GM23338 (cell line): ENCODE measurements around the gene CARHSP1. TPM values are rescaled to one million over a fixed set of nuclear protein-coding genes. Genes with fewer than 3 reads are reported as not detected.

Source experiments
- ATAC-seq: fragments of 200-7000 bp; cut with Tn5 transposase; 3 replicates; pipeline ENCODE4 v1.9.1; 2020
- DNase-seq: peaks from one replicate; pipeline ENCODE4 v3.0.0-alpha.2; 2015; ENCODE audit warnings: low spot score
- H2AFZ ChIP-seq: fragments of 200-600 bp; sonication (generic); 2 replicates; pipeline ENCODE4 v1.8.0; 2016; ENCODE audit warnings: antibody characterized with exemption, mild to moderate bottlenecking, moderate library complexity
- H3F3A ChIP-seq: fragments of 200-600 bp; sonication (generic); replicated peaks from 2 replicates; pipeline ENCODE4 v1.8.0; 2017; ENCODE audit warnings: antibody characterized with exemption, mixed run types, low read depth
- H3K27ac ChIP-seq: fragments of 200-600 bp; sonication (generic); 2 replicates; pipeline ENCODE4 v1.6.1; 2016; ENCODE audit warnings: low read depth
- H3K27me3 ChIP-seq: fragments of 200-600 bp; sonication (generic); 2 replicates; pipeline ENCODE4 v1.8.0; 2016; ENCODE audit warnings: mild to moderate bottlenecking, mixed run types, moderate library complexity; ENCODE audit not compliant: insufficient read depth
- H3K36me3 ChIP-seq: fragments of 200-600 bp; sonication (generic); 2 replicates; pipeline ENCODE4 v1.8.0; 2016; ENCODE audit warnings: mild to moderate bottlenecking; ENCODE audit not compliant: insufficient read depth
- H3K4me1 ChIP-seq: fragments of 200-600 bp; sonication (generic); 2 replicates; pipeline ENCODE4 v1.8.0; 2016; ENCODE audit warnings: mild to moderate bottlenecking, moderate library complexity; ENCODE audit not compliant: insufficient read depth
- H3K4me2 ChIP-seq: fragments of 200-600 bp; sonication (generic); 2 replicates; pipeline ENCODE4 v1.7.1; 2017; ENCODE audit warnings: mixed run types
- H3K4me3 ChIP-seq: fragments of 200-600 bp; sonication (generic); 2 replicates; pipeline ENCODE4 v1.6.1; 2016; ENCODE audit warnings: mixed run types
- H3K79me2 ChIP-seq: fragments of 200-600 bp; sonication (generic); replicated peaks from 2 replicates; pipeline ENCODE4 v1.8.0; 2017; ENCODE audit warnings: mild to moderate bottlenecking; ENCODE audit not compliant: insufficient read depth
- H3K9me2 ChIP-seq: fragments of 200-600 bp; sonication (generic); 2 replicates; pipeline ENCODE4 v1.8.0; 2017; ENCODE audit not compliant: insufficient read depth
- H4K20me1 ChIP-seq: fragments of 200-600 bp; sonication (generic); replicated peaks from 2 replicates; pipeline ENCODE4 v1.8.0; 2017; ENCODE audit warnings: mild to moderate bottlenecking; ENCODE audit not compliant: insufficient read depth
- H3K27ac Mint-ChIP-seq: 2 replicates; pipeline ENCODE4 v1.8.0; 2020; ENCODE audit warnings: inconsistent platforms, mild to moderate bottlenecking, moderate library complexity, mixed read lengths
- H3K27me3 Mint-ChIP-seq: 3 replicates; pipeline ENCODE4 v1.8.0; 2022; ENCODE audit warnings: low read depth, mild to moderate bottlenecking, moderate library complexity, mixed read lengths, inconsistent platforms; ENCODE audit not compliant: insufficient read depth, poor library complexity
- H3K36me3 Mint-ChIP-seq: 3 replicates; pipeline ENCODE4 v1.8.0; 2021; ENCODE audit warnings: low read depth, mild to moderate bottlenecking, inconsistent platforms, moderate library complexity, mixed read lengths
- H3K4me1 Mint-ChIP-seq: 3 replicates; pipeline ENCODE4 v1.8.0; 2020; ENCODE audit warnings: mild to moderate bottlenecking, inconsistent platforms, mixed read lengths
- H3K4me3 Mint-ChIP-seq: 3 replicates; pipeline ENCODE4 v1.8.0; 2021; ENCODE audit warnings: moderate library complexity, mild to moderate bottlenecking, inconsistent platforms, mixed read lengths
- H3K9me3 Mint-ChIP-seq: 3 replicates; pipeline ENCODE4 v1.8.0; 2020; ENCODE audit warnings: moderate library complexity, mild to moderate bottlenecking, inconsistent platforms, mixed read lengths
- EZH2 ChIP-seq: fragments of 200-600 bp; sonication (generic); IDR thresholded peaks from one replicate; pipeline ENCODE4 v1.8.0; 2017; ENCODE audit warnings: antibody characterized with exemption, mild to moderate bottlenecking, low read depth; ENCODE audit not compliant: unreplicated experiment
- EZH2phosphoT487 ChIP-seq: fragments of 200-600 bp; sonication (generic); IDR thresholded peaks from one replicate; pipeline ENCODE4 v1.8.1; 2018; ENCODE audit warnings: antibody characterized with exemption; ENCODE audit not compliant: unreplicated experiment
- NANOG ChIP-seq: IDR thresholded peaks from 2 replicates; pipeline ENCODE4 v1.6.1; 2016; ENCODE audit warnings: antibody characterized with exemption, borderline replicate concordance
- POLR2AphosphoS5 ChIP-seq: IDR thresholded peaks from 2 replicates; pipeline ENCODE4 v1.6.1; 2016; ENCODE audit warnings: antibody characterized with exemption, low read depth
- STAT1 ChIP-seq: IDR thresholded peaks from one replicate; pipeline ENCODE4 v1.6.1; 2016; ENCODE audit warnings: antibody characterized with exemption; ENCODE audit not compliant: unreplicated experiment
- ZNF114 ChIP-seq: fragments of 250-450 bp; sonication (Bioruptor Pico); IDR thresholded peaks from 2 replicates; pipeline ENCODE4 v1.5.0; 2020; ENCODE audit warnings: mild to moderate bottlenecking, moderate library complexity
- ZNF331 ChIP-seq: fragments of 250-450 bp; sonication (Bioruptor Pico); IDR thresholded peaks from 2 replicates; pipeline ENCODE4 v1.5.0; 2020; ENCODE audit warnings: low read depth, mild to moderate bottlenecking, moderate library complexity
- polyA plus RNA-seq: library from polyadenylated mRNA; unstranded; fragments of >200 nt; fragmentation: Nextera tagmentation; extraction: Ambion mirVana; gene quantifications from 2 replicates; pipeline ENCODE4 v1.2.1, GENCODE V29; 2016
- total RNA-seq: library from RNA; depleted of rRNA; stranded (reverse); fragments of >200 nt; shearing (Covaris generic); gene quantifications from 2 replicates; pipeline ENCODE4 v1.2.3, GENCODE V29; 2014
- TF ChIP-seq, protein P1 (sequence below): fragments of 250-450 bp; sonication (Bioruptor Pico); IDR thresholded peaks from 2 replicates; pipeline ENCODE4 v1.5.0; 2020; ENCODE audit warnings: mild to moderate bottlenecking, moderate library complexity

Gene CARHSP1
- total and polyA plus RNA-seq, 2 experiments from 2014 or later = 286 to 339 TPM

GRCh38 chr16:8880839-8881510, 12.2 kb upstream of the CARHSP1 start:
- Histone ChIP-seq H3K36me3 (no peaks in the 10 kb centered on the region), H3K4me3 (no peak overlapping the region), H3K27me3 (no peaks in the 10 kb centered on the region), H3K9me2 (no peaks in the 10 kb centered on the region), H4K20me1 (no peaks in the 10 kb centered on the region), H3K4me2 (no peak overlapping the region), H3K4me1 (peaks cover 15% of the 10 kb centered on the region), H2AFZ (no peak overlapping the region), H3K79me2 (no peaks in the 10 kb centered on the region), H3F3A (0 out of 2 replicates have a peak, but pooled peaks cover 3% of the 10 kb centered on the region), H3K27ac (no peak overlapping the region)
- Mint-ChIP-seq H3K27ac (no peak overlapping the region), H3K27me3 (peaks cover 25% of the 10 kb centered on the region), H3K4me1 (peaks cover 23% of the 10 kb centered on the region), H3K4me3 (no peak overlapping the region), H3K36me3 (no peaks in the 10 kb centered on the region; the same call in 1 of the 3 replicates), H3K9me3 (no peaks in the 10 kb centered on the region; the same call in 2 of the 3 replicates)
- ATAC-seq (no peak), DNase-seq (no peak)
- TF ChIP-seq STAT1 (no peak), ZNF114 (no peak), EZH2 (no peak), EZH2phosphoT487 (no peak), POLR2AphosphoS5 (no peak), ZNF331 (CRISPR knock-in tag) (no peak), NANOG (no peak)

GRCh38 chr16:8878523-8878911, 9.7 kb upstream of the CARHSP1 start:
- H2AFZ ChIP-seq = peak overlapping the region; percentile 73; the same call in 1 of the 2 replicates
- no peaks in the 10 kb centered on the region; the same call in 2 of the 3 replicates for H3K9me3 Mint-ChIP-seq

More at GRCh38 chr16:8878523-8878911, 9.7 kb upstream of the CARHSP1 start:
- H3K4me3 ChIP-seq = no peak overlapping the region
- H3K27me3 ChIP-seq = no peaks in the 10 kb centered on the region
- no peak overlapping the region for H3K4me3 Mint-ChIP-seq
- H3K4me1 ChIP-seq = peaks cover 11% of the 10 kb centered on the region
- peaks cover 15% of the 10 kb centered on the region for H3K27me3 Mint-ChIP-seq
- H3K9me2 ChIP-seq = no peaks in the 10 kb centered on the region
- peak overlapping the region; percentile 31; the same call in 1 of the 2 replicates for H3K4me2 ChIP-seq
- no peak overlapping the region for H3K27ac ChIP-seq
- peaks cover 16% of the 10 kb centered on the region for H3K4me1 Mint-ChIP-seq
- no peak overlapping the region for H3K27ac Mint-ChIP-seq
- no peaks in the 10 kb centered on the region; the same call in 1 of the 3 replicates for H3K36me3 Mint-ChIP-seq
- ATAC-seq = peak; percentile 10; the same call in 2 of the 3 replicates
- no peaks in the 10 kb centered on the region for H4K20me1 ChIP-seq
- H3F3A ChIP-seq = no peaks in the 10 kb centered on the region
- no peak for TF ChIP-seq STAT1
- TF ChIP-seq, protein P1, sequence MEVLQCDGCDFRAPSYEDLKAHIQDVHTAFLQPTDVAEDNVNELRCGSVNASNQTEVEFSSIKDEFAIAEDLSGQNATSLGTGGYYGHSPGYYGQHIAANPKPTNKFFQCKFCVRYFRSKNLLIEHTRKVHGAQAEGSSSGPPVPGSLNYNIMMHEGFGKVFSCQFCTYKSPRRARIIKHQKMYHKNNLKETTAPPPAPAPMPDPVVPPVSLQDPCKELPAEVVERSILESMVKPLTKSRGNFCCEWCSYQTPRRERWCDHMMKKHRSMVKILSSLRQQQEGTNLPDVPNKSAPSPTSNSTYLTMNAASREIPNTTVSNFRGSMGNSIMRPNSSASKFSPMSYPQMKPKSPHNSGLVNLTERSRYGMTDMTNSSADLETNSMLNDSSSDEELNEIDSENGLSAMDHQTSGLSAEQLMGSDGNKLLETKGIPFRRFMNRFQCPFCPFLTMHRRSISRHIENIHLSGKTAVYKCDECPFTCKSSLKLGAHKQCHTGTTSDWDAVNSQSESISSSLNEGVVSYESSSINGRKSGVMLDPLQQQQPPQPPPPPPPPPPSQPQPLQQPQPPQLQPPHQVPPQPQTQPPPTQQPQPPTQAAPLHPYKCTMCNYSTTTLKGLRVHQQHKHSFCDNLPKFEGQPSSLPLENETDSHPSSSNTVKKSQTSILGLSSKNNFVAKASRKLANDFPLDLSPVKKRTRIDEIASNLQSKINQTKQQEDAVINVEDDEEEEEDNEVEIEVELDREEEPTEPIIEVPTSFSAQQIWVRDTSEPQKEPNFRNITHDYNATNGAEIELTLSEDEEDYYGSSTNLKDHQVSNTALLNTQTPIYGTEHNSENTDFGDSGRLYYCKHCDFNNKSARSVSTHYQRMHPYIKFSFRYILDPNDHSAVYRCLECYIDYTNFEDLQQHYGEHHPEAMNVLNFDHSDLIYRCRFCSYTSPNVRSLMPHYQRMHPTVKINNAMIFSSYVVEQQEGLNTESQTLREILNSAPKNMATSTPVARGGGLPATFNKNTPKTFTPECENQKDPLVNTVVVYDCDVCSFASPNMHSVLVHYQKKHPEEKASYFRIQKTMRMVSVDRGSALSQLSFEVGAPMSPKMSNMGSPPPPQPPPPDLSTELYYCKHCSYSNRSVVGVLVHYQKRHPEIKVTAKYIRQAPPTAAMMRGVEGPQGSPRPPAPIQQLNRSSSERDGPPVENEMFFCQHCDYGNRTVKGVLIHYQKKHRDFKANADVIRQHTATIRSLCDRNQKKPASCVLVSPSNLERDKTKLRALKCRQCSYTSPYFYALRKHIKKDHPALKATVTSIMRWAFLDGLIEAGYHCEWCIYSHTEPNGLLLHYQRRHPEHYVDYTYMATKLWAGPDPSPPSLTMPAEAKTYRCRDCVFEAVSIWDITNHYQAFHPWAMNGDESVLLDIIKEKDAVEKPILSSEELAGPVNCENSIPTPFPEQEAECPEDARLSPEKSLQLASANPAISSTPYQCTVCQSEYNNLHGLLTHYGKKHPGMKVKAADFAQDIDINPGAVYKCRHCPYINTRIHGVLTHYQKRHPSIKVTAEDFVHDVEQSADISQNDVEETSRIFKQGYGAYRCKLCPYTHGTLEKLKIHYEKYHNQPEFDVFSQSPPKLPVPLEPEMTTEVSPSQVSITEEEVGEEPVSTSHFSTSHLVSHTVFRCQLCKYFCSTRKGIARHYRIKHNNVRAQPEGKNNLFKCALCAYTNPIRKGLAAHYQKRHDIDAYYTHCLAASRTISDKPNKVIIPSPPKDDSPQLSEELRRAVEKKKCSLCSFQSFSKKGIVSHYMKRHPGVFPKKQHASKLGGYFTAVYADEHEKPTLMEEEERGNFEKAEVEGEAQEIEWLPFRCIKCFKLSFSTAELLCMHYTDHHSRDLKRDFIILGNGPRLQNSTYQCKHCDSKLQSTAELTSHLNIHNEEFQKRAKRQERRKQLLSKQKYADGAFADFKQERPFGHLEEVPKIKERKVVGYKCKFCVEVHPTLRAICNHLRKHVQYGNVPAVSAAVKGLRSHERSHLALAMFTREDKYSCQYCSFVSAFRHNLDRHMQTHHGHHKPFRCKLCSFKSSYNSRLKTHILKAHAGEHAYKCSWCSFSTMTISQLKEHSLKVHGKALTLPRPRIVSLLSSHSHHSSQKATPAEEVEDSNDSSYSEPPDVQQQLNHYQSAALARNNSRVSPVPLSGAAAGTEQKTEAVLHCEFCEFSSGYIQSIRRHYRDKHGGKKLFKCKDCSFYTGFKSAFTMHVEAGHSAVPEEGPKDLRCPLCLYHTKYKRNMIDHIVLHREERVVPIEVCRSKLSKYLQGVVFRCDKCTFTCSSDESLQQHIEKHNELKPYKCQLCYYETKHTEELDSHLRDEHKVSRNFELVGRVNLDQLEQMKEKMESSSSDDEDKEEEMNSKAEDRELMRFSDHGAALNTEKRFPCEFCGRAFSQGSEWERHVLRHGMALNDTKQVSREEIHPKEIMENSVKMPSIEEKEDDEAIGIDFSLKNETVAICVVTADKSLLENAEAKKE (CRISPR knock-in tag) = no peak
- H3K79me2 ChIP-seq = no peaks in the 10 kb centered on the region
- peak; percentile 36 for DNase-seq
- H3K36me3 ChIP-seq = no peaks in the 10 kb centered on the region
